ENCODE results near the gene CMIP. TPM values are rescaled to one million over a fixed set of nuclear protein-coding genes. Genes with fewer than 3 reads are reported as not detected.

The CMIP gene
- polyA plus RNA-seq, 3 donors: 0.85 to 61.9 (median 0.93) TPM

DNA sequence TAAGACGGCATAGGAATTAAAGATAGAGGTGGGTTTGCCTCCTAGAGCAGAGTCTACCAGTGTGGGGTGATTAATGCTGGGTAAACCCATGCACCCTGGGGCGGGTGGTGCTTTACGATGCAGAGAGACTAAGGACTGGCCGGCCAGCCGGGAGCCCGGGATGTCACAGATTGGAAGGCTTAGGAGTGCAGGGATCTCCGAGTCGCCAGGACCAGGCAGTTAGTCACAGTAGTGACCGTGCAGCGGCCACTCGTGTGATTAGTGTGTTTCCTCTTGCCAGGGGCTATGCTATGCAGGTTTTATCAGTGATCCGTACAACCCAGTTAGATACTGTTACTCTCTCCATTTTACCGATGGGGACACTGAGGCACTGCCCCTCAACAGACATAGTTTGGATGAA is 10.4 kb downstream of the CMIP start:
- Histone ChIP-seq H3K27ac (ENCODE audit: low read depth in 1 of 2, low read length in 2 of 2) (peak overlapping the region in 1 of 2 donors; percentile 76), H3K36me3 (replicated peaks in 1 of 2; ENCODE audit: control insufficient read depth in 1 of 2, insufficient read depth in 2 of 2, low read length in 2 of 2) (peaks cover 9 to 50% of the 10 kb centered on the region in 2 donors), H2AFZ (ENCODE audit: insufficient read depth, low read depth, low read length, poor library complexity, severe bottlenecking) (no peak overlapping the region), H3K79me2 (ENCODE audit: insufficient read depth, low read length) (peaks cover 99% of the 10 kb centered on the region), H3K27me3 (ENCODE audit: control insufficient read depth in 2 of 2, insufficient read depth in 2 of 2, low read length in 2 of 2) (no peaks in the 10 kb centered on the region), H3K9ac (ENCODE audit: insufficient read depth, low read length, poor library complexity, severe bottlenecking) (no peak overlapping the region), H3K4me2 (replicated peaks; ENCODE audit: extremely low read depth, low read length, poor library complexity, severe bottlenecking) (no peak overlapping the region), H3K4me3 (replicated peaks in 1 of 3; ENCODE audit: low read depth in 2 of 3, low read length in 3 of 3) (no peak overlapping the region), H3K4me1 (ENCODE audit: control insufficient read depth in 1 of 2, insufficient read depth in 2 of 2, low read length in 2 of 2) (peaks cover 82 to 97% of the 10 kb centered on the region in 2 donors), H3K9me3 (replicated peaks in 1 of 2; ENCODE audit: control insufficient read depth in 1 of 2, insufficient read depth in 1 of 2, low read length in 2 of 2) (no peaks in the 10 kb centered on the region), H4K20me1 (ENCODE audit: insufficient read depth, low read length) (peaks cover 100% of the 10 kb centered on the region)
- no peak for DNase-seq
- Mint-ChIP-seq H3K27ac (peak overlapping the region in 3 of 7 donors; percentile 7 to 38 (median 30)), H3K36me3 (peaks cover 49 to 62% of the 10 kb centered on the region in 2 donors), H3K9me3 (no peaks in the 10 kb centered on the region), H3K4me1 (peaks cover 94% of the 10 kb centered on the region), H3K27me3 (ENCODE audit: low read depth in 3 of 3) (peaks cover 0 to 5% (median 0%) of the 10 kb centered on the region in 3 donors), H3K4me3 (no peak overlapping the region)
- WGBS (ENCODE audit: insufficient coverage): 99% methylated on average over 12 of the region's 13 CpGs
- TF ChIP-seq, protein P1, sequence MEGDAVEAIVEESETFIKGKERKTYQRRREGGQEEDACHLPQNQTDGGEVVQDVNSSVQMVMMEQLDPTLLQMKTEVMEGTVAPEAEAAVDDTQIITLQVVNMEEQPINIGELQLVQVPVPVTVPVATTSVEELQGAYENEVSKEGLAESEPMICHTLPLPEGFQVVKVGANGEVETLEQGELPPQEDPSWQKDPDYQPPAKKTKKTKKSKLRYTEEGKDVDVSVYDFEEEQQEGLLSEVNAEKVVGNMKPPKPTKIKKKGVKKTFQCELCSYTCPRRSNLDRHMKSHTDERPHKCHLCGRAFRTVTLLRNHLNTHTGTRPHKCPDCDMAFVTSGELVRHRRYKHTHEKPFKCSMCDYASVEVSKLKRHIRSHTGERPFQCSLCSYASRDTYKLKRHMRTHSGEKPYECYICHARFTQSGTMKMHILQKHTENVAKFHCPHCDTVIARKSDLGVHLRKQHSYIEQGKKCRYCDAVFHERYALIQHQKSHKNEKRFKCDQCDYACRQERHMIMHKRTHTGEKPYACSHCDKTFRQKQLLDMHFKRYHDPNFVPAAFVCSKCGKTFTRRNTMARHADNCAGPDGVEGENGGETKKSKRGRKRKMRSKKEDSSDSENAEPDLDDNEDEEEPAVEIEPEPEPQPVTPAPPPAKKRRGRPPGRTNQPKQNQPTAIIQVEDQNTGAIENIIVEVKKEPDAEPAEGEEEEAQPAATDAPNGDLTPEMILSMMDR (IDR thresholded peaks at IDR 0.05): no peak
- intact Hi-C loops (cut with micrococcal nuclease): no loop called here

DNA sequence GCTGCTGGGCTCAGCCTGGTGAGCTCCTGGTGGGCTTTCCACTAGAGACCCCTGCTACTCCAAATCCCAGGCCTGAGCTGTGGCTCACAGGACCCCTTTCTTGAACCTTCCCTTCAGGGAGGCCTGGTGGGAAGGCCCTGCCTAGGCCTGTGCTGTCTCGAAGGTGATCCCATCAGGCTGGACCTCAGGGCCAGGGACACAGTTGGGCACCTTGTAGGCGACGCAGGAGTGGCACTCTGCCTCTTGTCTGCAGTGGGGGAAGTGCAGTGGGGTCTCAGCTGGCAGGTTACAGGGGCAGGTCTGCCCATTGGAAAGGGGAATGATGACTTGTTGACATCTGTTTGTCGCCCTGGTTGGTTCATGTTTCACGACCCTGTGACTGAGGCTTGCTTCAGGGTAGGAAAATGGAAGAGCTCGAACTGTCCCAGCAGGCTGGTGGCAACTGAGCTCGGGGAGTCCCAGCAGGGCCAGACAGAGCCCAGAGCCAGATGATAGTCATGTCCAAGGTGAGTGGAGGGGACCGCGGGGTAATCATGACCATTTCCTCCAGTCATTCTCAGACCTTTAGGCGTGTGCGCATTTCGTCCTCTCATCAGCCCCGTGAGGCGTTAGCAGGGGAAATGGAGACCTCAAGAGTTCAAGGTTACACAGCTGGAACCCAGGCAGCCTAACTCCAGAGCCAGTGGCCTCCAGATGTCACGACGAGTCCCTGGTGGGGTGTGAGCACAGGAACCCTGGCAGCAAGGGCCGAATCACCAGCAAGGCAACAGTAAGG is 11.3 kb downstream of the CMIP start:
- Histone ChIP-seq H3K4me2 (replicated peaks; ENCODE audit: extremely low read depth, low read length, poor library complexity, severe bottlenecking) (no peak overlapping the region), H3K27ac (ENCODE audit: low read depth in 1 of 2, low read length in 2 of 2) (peak overlapping the region in 1 of 2 donors; percentile 76), H3K4me1 (ENCODE audit: control insufficient read depth in 1 of 2, insufficient read depth in 2 of 2, low read length in 2 of 2) (peaks cover 82 to 97% of the 10 kb centered on the region in 2 donors), H3K9ac (ENCODE audit: insufficient read depth, low read length, poor library complexity, severe bottlenecking) (no peak overlapping the region), H4K20me1 (ENCODE audit: insufficient read depth, low read length) (peaks cover 100% of the 10 kb centered on the region), H2AFZ (ENCODE audit: insufficient read depth, low read depth, low read length, poor library complexity, severe bottlenecking) (no peak overlapping the region), H3K4me3 (replicated peaks in 1 of 3; ENCODE audit: low read depth in 2 of 3, low read length in 3 of 3) (no peak overlapping the region), H3K36me3 (replicated peaks in 1 of 2; ENCODE audit: control insufficient read depth in 1 of 2, insufficient read depth in 2 of 2, low read length in 2 of 2) (peaks cover 9 to 48% of the 10 kb centered on the region in 2 donors), H3K9me3 (replicated peaks in 1 of 2; ENCODE audit: control insufficient read depth in 1 of 2, insufficient read depth in 1 of 2, low read length in 2 of 2) (no peaks in the 10 kb centered on the region), H3K27me3 (ENCODE audit: control insufficient read depth in 2 of 2, insufficient read depth in 2 of 2, low read length in 2 of 2) (no peaks in the 10 kb centered on the region), H3K79me2 (ENCODE audit: insufficient read depth, low read length) (peaks cover 99% of the 10 kb centered on the region)
- DNase-seq: no peak
- TF ChIP-seq, protein P1 (IDR thresholded peaks at IDR 0.05): no peak
- H3K9me3 Mint-ChIP-seq: no peaks in the 10 kb centered on the region
- intact Hi-C loops (cut with micrococcal nuclease): no loop called here
- H3K27me3 Mint-ChIP-seq (ENCODE audit: low read depth in 3 of 3): peaks cover 0 to 5% (median 0%) of the 10 kb centered on the region in 3 donors
- H3K4me3 Mint-ChIP-seq: no peak overlapping the region
- peak overlapping the region in 6 of 7 donors; percentile 46 to 89 (median 70) for H3K27ac Mint-ChIP-seq
- 85% methylated on average over 13 of the region's 17 CpGs for WGBS (ENCODE audit: insufficient coverage)
- peaks cover 58 to 60% of the 10 kb centered on the region in 2 donors for H3K36me3 Mint-ChIP-seq
- peaks cover 94% of the 10 kb centered on the region for H3K4me1 Mint-ChIP-seq

All from CD14-positive monocyte (primary cell).